ENCODE measurements around the gene MYL12B. TPM values are rescaled to one million over a fixed set of nuclear protein-coding genes. Genes with fewer than 3 reads are reported as not detected.

The MYL12B gene
- total RNA-seq, 1 experiment from 2014 or later, result 383 TPM

- intact Hi-C loops (cut with micrococcal nuclease; ENCODE audit: unreplicated experiment), result loop anchor here (1.0 kb wide), 1 partner anchor 28 kb away; no protein-coding TSS in a partner anchor
- POLR2A ChIA-PET (ENCODE audit: unreplicated experiment), result interaction anchor here (0.6 to 1.0 kb wide), 2 partner anchors 29 to 165 kb away, joined by 11 to 12 read pairs; partner anchors contain the start of gene MYL12A
- H3F3A ChIP-seq (ENCODE audit: insufficient read depth, low read depth), result no peaks in the 10 kb centered on the region
- H3K9me3 ChIP-seq (ENCODE audit: insufficient read depth, low read depth), result no peaks in the 10 kb centered on the region
- TF ChIP-seq CTCF (conservative IDR thresholded peaks at IDR 0.05), result no peak
- no peak for TF ChIP-seq EZH2 (IDR thresholded peaks at IDR 0.05; ENCODE audit: low read depth)
- H3K79me2 ChIP-seq (ENCODE audit: low read depth), result no peaks in the 10 kb centered on the region
- peaks cover 18% of the 10 kb centered on the region for H3K4me1 ChIP-seq (replicated peaks; ENCODE audit: insufficient read depth)
- no peaks in the 10 kb centered on the region for H3K27me3 ChIP-seq (ENCODE audit: insufficient read depth, low read depth)
- H4K20me1 ChIP-seq (ENCODE audit: insufficient read depth), result no peaks in the 10 kb centered on the region
- BruUV-seq (replicated peaks), result no TSS peak
- no peak overlapping the region for H2AFZ ChIP-seq
- H3K36me3 ChIP-seq (ENCODE audit: low read depth), result no peaks in the 10 kb centered on the region
- H3K9me2 ChIP-seq (ENCODE audit: insufficient read depth), result no peaks in the 10 kb centered on the region
- CTCF ChIA-PET, result interaction anchor here (0.8 kb wide), 1 partner anchor 67 kb away, joined by 3 read pairs; no protein-coding TSS in a partner anchor
- H3K27ac ChIP-seq, result peak overlapping the region; percentile 45
- H3K4me2 ChIP-seq, result peak overlapping the region; percentile 8
- DNase-seq, result peak; percentile 38 to 87
- no peak overlapping the region for H3K4me3 ChIP-seq
These were observed 43.8 kb upstream of the MYL12B start for GRCh38 chr18:3217948-3218647.

- Histone ChIP-seq H3K36me3 (ENCODE audit: low read depth) (no peaks in the 10 kb centered on the region), H3K4me2 (no peak overlapping the region), H3K4me1 (replicated peaks; ENCODE audit: insufficient read depth) (peaks cover 18% of the 10 kb centered on the region), H3K9me2 (ENCODE audit: insufficient read depth) (no peaks in the 10 kb centered on the region), H3F3A (ENCODE audit: insufficient read depth, low read depth) (no peaks in the 10 kb centered on the region), H3K9me3 (ENCODE audit: insufficient read depth, low read depth) (no peaks in the 10 kb centered on the region), H4K20me1 (ENCODE audit: insufficient read depth) (no peaks in the 10 kb centered on the region), H3K79me2 (ENCODE audit: low read depth) (no peaks in the 10 kb centered on the region), H3K4me3 (no peak overlapping the region), H3K27me3 (ENCODE audit: insufficient read depth, low read depth) (no peaks in the 10 kb centered on the region), H2AFZ (no peak overlapping the region), H3K27ac (no peak overlapping the region)
- BruUV-seq (replicated peaks), result no TSS peak
- no peak for TF ChIP-seq CTCF (conservative IDR thresholded peaks at IDR 0.05)
- TF ChIP-seq EZH2 (IDR thresholded peaks at IDR 0.05; ENCODE audit: low read depth), result no peak
- intact Hi-C loops (cut with micrococcal nuclease; ENCODE audit: unreplicated experiment), result loop anchor here (1.0 kb wide), 1 partner anchor 27 kb away; no protein-coding TSS in a partner anchor
- DNase-seq, result no peak
- ChIA-PET POLR2A (ENCODE audit: unreplicated experiment) (no interaction called here), CTCF (no interaction called here)
These were observed 43.1 kb upstream of the MYL12B start for GRCh38 chr18:3218819-3219218.

- peaks cover 18% of the 10 kb centered on the region for H3K4me1 ChIP-seq (replicated peaks; ENCODE audit: insufficient read depth)
- no peaks in the 10 kb centered on the region for H3K9me3 ChIP-seq (ENCODE audit: insufficient read depth, low read depth)
- H3K36me3 ChIP-seq (ENCODE audit: low read depth), result no peaks in the 10 kb centered on the region
- H3K27me3 ChIP-seq (ENCODE audit: insufficient read depth, low read depth), result no peaks in the 10 kb centered on the region
- no peak overlapping the region for H3K27ac ChIP-seq
- ChIA-PET POLR2A (ENCODE audit: unreplicated experiment) (no interaction called here), CTCF (no interaction called here)
- BruUV-seq (replicated peaks), result no TSS peak
- TF ChIP-seq CTCF (conservative IDR thresholded peaks at IDR 0.05) (no peak), EZH2 (IDR thresholded peaks at IDR 0.05; ENCODE audit: low read depth) (no peak)
- H2AFZ ChIP-seq, result no peak overlapping the region
- no peak overlapping the region for H3K4me3 ChIP-seq
- no peak for DNase-seq
- intact Hi-C loops (cut with micrococcal nuclease; ENCODE audit: unreplicated experiment), result no loop called here
- no peaks in the 10 kb centered on the region for H3K9me2 ChIP-seq (ENCODE audit: insufficient read depth)
- no peaks in the 10 kb centered on the region for H3K79me2 ChIP-seq (ENCODE audit: low read depth)
- H3K4me2 ChIP-seq, result no peak overlapping the region
- no peaks in the 10 kb centered on the region for H3F3A ChIP-seq (ENCODE audit: insufficient read depth, low read depth)
- no peaks in the 10 kb centered on the region for H4K20me1 ChIP-seq (ENCODE audit: insufficient read depth)
These were observed 42.7 kb upstream of the MYL12B start for GRCh38 chr18:3219241-3219630.

Data from PC-9 (cell line).